HG03135 (cell line): Measurements from ENCODE around the gene UBR4.
"Not testable (repeated sequence)": the region's sequence is repeated elsewhere in the genome, so short reads cannot be mapped to it uniquely, and the experiment has no call there.

Experiments used
- ATAC-seq: cut with Tn5 transposase; IDR thresholded peaks from one replicate; pipeline ENCODE4 v1.9.1; 2021; ENCODE audit warnings: mild to moderate bottlenecking, moderate library complexity; ENCODE audit not compliant: unreplicated experiment

UBR4 gene

GRCh38 chr1:19220080-19220846 lies 10.2 kb upstream of the UBR4 start:
- ATAC-seq = no peak

GRCh38 chr1:19219451-19219850 lies 9.4 kb upstream of the UBR4 start:
- ATAC-seq = no peak

GRCh38 chr1:19216585-19216984 lies 6.5 kb upstream of the UBR4 start:
- ATAC-seq = not testable (repeated sequence)

DNA sequence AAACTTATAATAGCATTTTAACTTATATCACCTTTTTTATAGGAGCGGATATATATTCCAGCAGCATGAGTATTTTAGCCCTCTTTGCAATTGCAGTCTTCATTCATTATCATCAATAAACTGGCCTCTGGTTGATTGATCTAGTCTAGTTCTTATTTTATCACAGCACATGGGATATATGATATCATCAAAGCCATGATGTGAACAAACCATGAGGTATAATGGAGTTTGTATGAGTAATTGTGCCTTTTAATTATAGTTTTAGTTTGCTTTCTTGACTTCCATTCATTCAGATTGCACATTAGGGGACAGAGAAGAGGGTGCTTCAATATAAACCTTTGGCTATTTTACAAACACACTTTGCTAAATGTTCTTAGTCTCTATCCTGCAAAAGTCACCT lies 3.5 kb upstream of the UBR4 start:
- no peak for ATAC-seq

GRCh38 chr1:19212167-19212566 lies 2.1 kb upstream of the UBR4 start:
- ATAC-seq = no peak

DNA sequence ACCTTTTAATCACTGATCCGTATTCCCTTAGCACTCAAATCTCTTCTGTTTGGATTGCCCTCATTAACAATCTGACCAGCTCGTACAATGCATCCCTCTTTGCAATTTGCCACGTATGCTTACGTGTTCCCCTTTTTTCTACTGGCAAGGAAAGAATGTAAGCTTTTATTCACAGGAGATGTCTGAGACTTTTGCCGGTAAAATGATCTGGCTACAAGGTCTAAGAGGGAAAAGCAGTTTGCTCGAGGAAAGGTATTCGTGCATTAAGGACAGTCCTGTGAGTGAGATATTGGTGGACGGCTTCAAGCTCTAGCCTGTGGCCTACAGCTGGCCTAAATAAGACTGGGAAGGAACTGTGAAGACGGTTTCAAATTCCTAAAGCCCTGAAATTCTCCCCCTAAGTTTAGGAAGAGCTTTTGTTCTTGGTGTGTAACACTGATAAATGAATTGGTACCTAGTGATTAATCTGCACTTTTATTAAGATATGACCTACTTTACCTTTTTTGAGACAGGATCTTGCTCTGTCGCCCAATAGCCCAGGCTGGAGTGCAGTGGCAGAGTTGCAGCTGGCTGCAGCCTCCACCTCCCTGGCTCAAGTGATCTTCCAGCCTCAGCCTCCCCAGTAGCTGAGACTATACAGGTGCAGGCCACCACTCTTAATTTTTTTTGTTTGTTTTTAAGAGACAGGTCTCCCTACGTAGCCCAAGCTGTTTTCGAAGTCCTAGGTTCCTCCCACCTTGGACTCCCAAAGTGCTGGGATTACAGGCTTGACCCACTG lies 895 bp upstream of the UBR4 start:
- ATAC-seq = no peak

GRCh38 chr1:19209439-19209989 lies 552 bp downstream of the UBR4 start:
- peak; percentile 49 for ATAC-seq

GRCh38 chr1:19208710-19209438 lies 1.2 kb downstream of the UBR4 start:
- no peak for ATAC-seq

GRCh38 chr1:19206947-19207346 lies 3.1 kb downstream of the UBR4 start:
- ATAC-seq = no peak

DNA sequence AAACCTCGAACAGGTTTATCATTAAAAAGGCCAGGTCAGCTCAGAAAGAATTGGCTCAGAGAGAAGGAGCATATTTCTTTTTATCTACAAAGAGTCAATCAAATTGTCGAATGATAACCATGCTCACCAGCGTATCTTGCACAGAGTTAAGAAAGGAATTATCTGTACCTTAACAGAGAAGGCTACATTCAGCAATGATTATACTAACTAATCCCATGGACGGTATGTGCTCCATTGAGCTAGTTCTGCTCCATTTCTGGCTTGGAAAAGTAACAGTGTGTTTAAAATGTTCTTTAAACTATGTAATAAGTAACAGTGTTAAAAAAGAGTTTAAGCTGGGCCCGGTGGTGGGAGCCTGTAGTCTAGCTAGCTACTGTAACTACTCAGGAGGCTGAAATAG lies 4.2 kb downstream of the UBR4 start:
- ATAC-seq = no peak

- no peak for ATAC-seq
Observed at GRCh38 chr1:19205403-19205802, 4.7 kb downstream of the UBR4 start.

- no peak for ATAC-seq
Observed at GRCh38 chr1:19204446-19205266, 5.4 kb downstream of the UBR4 start.

DNA sequence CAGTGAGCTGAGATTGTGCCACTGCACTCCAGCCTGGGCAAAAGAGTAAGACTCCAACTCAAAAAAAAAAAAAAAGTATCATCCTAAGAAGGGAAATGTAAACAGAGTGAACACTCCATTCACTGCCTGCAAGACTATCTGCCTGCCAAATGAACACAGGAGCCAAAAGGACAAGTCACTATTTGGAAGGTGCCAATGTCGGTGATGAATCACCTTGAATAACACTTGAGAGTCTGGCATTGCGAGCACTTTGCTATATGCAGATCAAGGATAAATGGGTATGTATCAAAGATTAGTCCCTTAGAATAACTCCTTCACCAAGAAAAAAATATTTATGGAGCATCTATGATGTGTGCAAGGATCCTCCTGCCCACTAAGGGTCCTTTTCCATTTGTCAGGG lies 6.6 kb downstream of the UBR4 start:
- no peak for ATAC-seq

- no peak for ATAC-seq
Observed at GRCh38 chr1:19202396-19202795, 7.7 kb downstream of the UBR4 start.

GRCh38 chr1:19199969-19200604 lies 10.0 kb downstream of the UBR4 start:
- ATAC-seq = no peak

DNA sequence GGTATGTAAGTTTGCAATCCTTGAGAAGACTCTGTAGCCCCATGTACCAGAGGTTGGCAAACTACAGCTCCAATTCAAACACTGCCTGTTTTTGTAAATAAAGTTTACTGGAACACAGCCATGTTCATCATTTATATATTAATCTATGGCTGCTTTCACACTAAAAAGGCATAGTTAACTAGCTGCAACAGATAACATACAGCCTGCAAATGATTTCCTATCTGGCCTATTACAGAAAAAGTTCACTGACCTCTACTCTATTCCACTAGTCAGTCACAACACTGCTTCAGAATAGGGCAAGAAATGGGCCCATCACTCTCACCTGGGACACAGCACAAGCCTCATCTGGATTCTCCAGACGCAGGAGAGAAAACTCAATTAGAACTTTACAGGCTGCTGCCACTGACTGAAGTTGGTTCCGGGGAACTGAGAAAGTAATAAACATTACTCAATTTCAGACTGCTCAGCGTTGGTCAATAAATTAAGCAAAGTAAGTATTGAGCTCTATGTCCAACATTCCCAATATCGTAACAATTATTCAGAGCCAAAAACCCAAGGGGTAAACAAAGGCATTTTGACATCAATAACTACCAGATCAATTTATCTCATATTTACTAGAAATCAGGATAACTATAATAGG lies 10.6 kb downstream of the UBR4 start:
- no peak for ATAC-seq

DNA sequence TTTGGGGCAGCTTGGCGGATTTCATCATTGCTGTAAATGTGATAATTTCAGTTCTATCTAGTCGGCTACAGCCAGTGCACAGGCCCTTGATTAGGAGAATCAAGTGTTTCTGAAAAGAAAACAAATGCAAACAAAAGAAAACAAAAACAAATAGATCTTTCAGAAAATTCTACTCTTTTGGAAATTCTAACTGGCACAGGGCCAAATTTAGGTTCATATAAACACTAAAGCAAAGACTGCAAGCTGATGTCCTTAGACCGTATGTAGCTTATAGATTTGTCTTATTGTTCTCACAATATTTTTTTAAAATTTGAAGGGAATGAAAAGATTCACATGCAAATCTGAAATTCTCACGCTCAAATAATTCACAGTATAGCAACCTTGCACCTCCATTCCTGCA lies 11.2 kb downstream of the UBR4 start:
- ATAC-seq = no peak

DNA sequence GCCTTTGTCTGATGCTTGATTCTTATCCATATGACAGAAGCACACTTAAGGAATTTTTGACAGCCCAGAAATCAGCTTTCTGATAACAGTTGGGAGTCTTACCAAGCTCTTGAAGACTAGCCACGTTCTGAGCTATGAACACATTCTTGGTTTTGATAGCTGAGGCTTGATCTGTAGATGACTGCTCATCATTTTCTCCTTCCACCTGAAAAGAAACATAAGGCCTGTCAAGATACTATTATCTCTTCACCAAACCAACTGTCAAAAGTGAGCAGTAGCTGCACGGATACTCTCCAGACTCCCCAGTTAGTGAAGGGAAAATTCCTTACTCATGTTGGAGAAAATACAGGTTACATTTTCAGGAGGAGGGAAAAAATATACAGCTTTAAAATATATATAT lies 12.2 kb downstream of the UBR4 start:
- no peak for ATAC-seq

DNA sequence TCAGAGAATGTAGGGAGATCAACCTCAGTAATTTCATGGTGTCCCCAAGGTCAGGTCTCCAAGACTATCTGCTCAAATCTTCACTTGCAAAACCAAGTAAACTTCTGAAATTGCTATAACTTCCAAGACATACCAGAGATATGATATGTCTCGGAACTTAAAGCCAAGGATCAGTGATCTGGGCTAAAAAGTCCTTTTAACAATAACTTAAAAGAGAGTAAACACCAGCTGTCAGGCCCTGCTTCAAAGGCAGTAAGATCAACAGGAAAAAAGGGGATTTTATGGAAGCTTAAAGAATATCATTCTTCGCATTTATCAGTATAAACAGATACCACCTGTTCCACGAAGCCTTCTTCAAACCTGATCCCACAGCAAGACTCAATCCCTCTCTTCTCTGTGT lies 13.7 kb downstream of the UBR4 start:
- ATAC-seq = no peak

DNA sequence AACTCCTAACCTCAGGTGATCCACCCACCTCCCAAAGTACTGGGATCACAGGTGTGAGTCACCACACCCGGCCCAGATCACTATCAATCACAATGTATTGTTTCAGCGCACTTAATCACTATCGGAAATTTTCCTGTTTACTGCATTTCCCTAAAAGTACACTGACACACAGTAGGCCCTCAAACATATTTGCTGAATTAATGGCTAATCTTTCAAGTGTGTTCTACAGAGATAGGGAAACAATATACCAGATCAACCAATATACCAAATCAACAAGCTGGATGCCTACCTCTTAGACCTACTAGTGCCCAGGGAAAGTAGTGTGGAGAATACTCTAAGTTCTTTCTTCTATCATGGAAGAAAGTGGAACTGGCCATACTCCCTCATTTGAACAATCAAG lies 17.1 kb downstream of the UBR4 start:
- no peak for ATAC-seq
